Measurements from ENCODE around the gene INO80B.
A peak's percentile ranks its signal among the peaks of the same experiment; 100 is the strongest.
"Not testable (repeated sequence)": the region's sequence is repeated elsewhere in the genome, so short reads cannot be mapped to it uniquely, and the experiment has no call there.

Gene INO80B

GRCh38 chr2:74420006-74420405 is 34.9 kb upstream of the INO80B start:
- Histone ChIP-seq H2AFZ (ENCODE audit: low read depth, low read length) (no peak overlapping the region), H3K27me3 (ENCODE audit: insufficient read depth, low read length) (no peaks in the 10 kb centered on the region), H3K36me3 (ENCODE audit: insufficient read depth, low read length) (peaks cover 8% of the 10 kb centered on the region), H3K9me3 (ENCODE audit: low read length) (peaks cover 2% of the 10 kb centered on the region), H3K4me1 (ENCODE audit: insufficient read depth, low read length) (peaks cover 4% of the 10 kb centered on the region), H3K4me3 (ENCODE audit: low read length) (no peak overlapping the region)

GRCh38 chr2:74420443-74421103 is 34.3 kb upstream of the INO80B start:
- peaks cover 11% of the 10 kb centered on the region for H3K36me3 ChIP-seq (ENCODE audit: insufficient read depth, low read length)
- not testable (repeated sequence) for H3K9me3 ChIP-seq (ENCODE audit: low read length); H3K27me3 ChIP-seq (ENCODE audit: insufficient read depth, low read length); H2AFZ ChIP-seq (ENCODE audit: low read depth, low read length); H3K4me1 ChIP-seq (ENCODE audit: insufficient read depth, low read length)
- H3K4me3 ChIP-seq (ENCODE audit: low read length): peak overlapping the region; percentile 73

GRCh38 chr2:74421221-74421870 is 33.5 kb upstream of the INO80B start, which contains the start of the genes C2orf81 and WDR54:
Gene C2orf81, minus strand, starts transcription at chr2:74421619. Its CDS starts 59 bp downstream, at chr2:74421560.
Gene WDR54, plus strand, starts transcription at chr2:74421730. Its CDS starts 424 bp downstream, at chr2:74422154.
- H3K4me1 ChIP-seq (ENCODE audit: insufficient read depth, low read length): peaks cover 10% of the 10 kb centered on the region
- H3K36me3 ChIP-seq (ENCODE audit: insufficient read depth, low read length): peaks cover 19% of the 10 kb centered on the region
- peak within 1 kb of the TSS; percentile 73 for H3K4me3 ChIP-seq (ENCODE audit: low read length)
- H2AFZ ChIP-seq (ENCODE audit: low read depth, low read length): peak within 1 kb of the TSS; percentile 83
- no peaks in the 10 kb centered on the region for H3K27me3 ChIP-seq (ENCODE audit: insufficient read depth, low read length)
- no peaks in the 10 kb centered on the region for H3K9me3 ChIP-seq (ENCODE audit: low read length)

DNA sequence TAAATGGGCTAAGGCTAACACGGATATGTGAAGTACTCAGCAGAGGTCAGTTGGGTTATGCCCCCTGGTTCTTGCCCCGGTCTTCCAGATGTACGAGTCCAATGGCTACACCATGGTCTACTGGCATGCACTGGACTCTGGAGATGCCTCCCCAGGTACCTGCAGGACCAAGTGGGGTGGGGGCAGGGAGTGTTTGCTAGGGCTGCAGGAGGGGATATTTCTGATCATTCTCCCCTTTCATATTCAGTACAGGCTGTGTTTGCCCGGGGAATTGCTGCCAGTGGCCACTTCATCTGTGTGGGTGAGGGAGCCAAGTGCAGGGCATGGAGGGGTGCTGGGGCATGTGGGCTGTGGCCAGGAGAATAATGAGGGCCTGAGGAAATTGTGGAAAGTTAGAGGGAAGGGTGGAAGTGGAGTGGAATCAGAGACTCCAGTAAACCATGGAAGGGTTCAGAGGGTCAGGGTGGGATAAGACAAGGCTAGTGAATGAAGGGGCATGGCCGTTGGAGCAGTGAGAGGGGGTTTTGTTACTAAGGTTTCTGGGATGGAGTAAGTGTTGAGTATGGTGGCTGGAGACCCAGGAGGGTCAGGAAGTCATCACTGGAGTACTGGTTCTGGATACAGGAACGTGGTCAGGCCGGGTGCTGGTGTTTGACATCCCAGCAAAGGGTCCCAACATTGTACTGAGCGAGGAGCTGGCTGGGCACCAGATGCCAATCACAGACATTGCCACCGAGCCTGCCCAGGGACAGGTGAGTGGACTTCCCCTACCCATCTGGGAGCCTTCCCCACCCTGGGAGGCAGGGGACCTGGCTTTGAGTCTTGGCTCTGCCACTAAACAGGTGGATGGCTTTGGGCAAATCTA is 31.4 kb upstream of the INO80B start:
- H2AFZ ChIP-seq (ENCODE audit: low read depth, low read length): no peak overlapping the region
- H3K4me3 ChIP-seq (ENCODE audit: low read length): no peak overlapping the region
- H3K27me3 ChIP-seq (ENCODE audit: insufficient read depth, low read length): no peaks in the 10 kb centered on the region
- peaks cover 37% of the 10 kb centered on the region for H3K36me3 ChIP-seq (ENCODE audit: insufficient read depth, low read length)
- peaks cover 10% of the 10 kb centered on the region for H3K4me1 ChIP-seq (ENCODE audit: insufficient read depth, low read length)
- no peaks in the 10 kb centered on the region for H3K9me3 ChIP-seq (ENCODE audit: low read length)

DNA sequence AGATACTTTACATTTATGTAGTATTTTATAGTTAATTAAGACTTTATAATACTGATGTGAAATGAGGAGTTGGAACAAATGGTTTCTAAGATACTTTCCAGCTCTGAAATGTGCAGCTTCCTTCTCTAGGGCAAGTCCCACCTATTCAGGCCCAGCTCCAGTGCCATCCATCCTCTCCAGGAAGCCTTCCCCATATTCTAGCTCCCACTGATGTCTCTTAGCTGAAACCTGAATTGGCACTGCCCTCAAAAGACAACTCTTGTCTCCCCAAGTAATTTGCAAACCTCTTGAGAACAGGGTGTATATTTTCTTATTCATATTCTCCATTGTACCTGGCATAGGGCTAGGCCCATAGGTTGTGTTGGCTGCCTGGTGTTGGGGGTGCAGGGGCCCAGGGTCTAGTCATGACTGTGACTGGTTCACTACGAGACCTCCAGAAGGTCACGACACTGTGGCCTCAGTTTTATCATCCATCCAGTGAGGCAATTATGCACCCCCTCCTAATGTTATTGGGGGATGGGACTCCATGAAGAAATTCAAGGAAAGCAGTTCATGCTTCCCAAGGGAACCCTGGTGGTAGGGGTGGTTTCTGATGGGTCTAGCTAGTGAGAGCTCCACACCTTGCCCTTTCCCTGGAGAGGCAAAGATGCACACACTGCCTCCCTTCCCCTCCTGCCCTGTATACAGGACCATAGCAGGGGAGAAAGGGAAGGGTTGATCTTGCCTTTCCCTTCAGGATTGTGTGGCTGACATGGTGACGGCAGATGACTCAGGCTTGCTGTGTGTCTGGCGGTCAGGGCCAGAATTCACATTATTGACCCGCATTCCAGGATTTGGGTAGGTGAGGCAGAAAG is 30.5 kb upstream of the INO80B start:
- no peaks in the 10 kb centered on the region for H3K9me3 ChIP-seq (ENCODE audit: low read length)
- H3K4me3 ChIP-seq (ENCODE audit: low read length): no peak overlapping the region
- no peak overlapping the region for H2AFZ ChIP-seq (ENCODE audit: low read depth, low read length)
- H3K4me1 ChIP-seq (ENCODE audit: insufficient read depth, low read length): peaks cover 10% of the 10 kb centered on the region
- peaks cover 44% of the 10 kb centered on the region for H3K36me3 ChIP-seq (ENCODE audit: insufficient read depth, low read length)
- H3K27me3 ChIP-seq (ENCODE audit: insufficient read depth, low read length): no peaks in the 10 kb centered on the region

GRCh38 chr2:74424995-74425406 is 29.9 kb upstream of the INO80B start:
- H2AFZ ChIP-seq (ENCODE audit: low read depth, low read length): no peak overlapping the region
- H3K4me1 ChIP-seq (ENCODE audit: insufficient read depth, low read length): peaks cover 10% of the 10 kb centered on the region
- peaks cover 51% of the 10 kb centered on the region for H3K36me3 ChIP-seq (ENCODE audit: insufficient read depth, low read length)
- H3K4me3 ChIP-seq (ENCODE audit: low read length): no peak overlapping the region
- H3K9me3 ChIP-seq (ENCODE audit: low read length): no peaks in the 10 kb centered on the region
- H3K27me3 ChIP-seq (ENCODE audit: insufficient read depth, low read length): no peaks in the 10 kb centered on the region

GRCh38 chr2:74425523-74425922 is 29.4 kb upstream of the INO80B start:
- H3K27me3 ChIP-seq (ENCODE audit: insufficient read depth, low read length): no peaks in the 10 kb centered on the region
- no peaks in the 10 kb centered on the region for H3K9me3 ChIP-seq (ENCODE audit: low read length)
- no peak overlapping the region for H3K4me3 ChIP-seq (ENCODE audit: low read length)
- peaks cover 56% of the 10 kb centered on the region for H3K36me3 ChIP-seq (ENCODE audit: insufficient read depth, low read length)
- peaks cover 10% of the 10 kb centered on the region for H3K4me1 ChIP-seq (ENCODE audit: insufficient read depth, low read length)
- H2AFZ ChIP-seq (ENCODE audit: low read depth, low read length): no peak overlapping the region

DNA sequence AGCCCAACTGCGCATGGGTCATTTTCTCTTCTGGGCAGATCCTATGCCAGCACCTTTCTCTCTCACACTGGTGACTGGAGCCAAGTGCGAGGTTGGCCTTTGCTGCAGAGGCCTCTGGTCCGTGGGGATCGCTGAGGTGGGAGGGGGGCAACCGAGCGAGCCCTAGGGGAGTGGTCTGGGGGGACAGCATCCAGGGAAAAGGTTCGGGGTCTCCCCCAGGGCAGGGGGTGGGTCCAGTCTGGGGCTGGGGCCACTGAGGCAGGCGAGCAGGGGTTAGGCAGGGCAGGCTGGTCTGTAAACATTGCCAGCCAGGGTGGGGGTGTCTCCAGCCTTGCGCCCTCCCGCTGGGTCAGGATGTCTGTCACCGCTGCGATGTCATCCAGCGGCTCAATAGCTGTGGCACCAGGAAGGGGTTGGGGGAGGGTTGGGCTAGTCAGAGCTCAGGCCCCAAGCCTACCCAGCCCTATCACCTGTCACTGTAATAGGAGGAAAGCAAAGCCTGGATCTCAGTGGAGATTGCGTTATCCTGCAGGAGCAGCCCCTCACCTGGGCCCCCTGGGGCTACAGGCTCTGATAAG is 28.6 kb upstream of the INO80B start:
- Histone ChIP-seq H3K36me3 (ENCODE audit: insufficient read depth, low read length) (peaks cover 62% of the 10 kb centered on the region), H3K4me1 (ENCODE audit: insufficient read depth, low read length) (peaks cover 10% of the 10 kb centered on the region), H3K9me3 (ENCODE audit: low read length) (no peaks in the 10 kb centered on the region), H2AFZ (ENCODE audit: low read depth, low read length) (no peak overlapping the region), H3K4me3 (ENCODE audit: low read length) (no peak overlapping the region), H3K27me3 (ENCODE audit: insufficient read depth, low read length) (no peaks in the 10 kb centered on the region)

DNA sequence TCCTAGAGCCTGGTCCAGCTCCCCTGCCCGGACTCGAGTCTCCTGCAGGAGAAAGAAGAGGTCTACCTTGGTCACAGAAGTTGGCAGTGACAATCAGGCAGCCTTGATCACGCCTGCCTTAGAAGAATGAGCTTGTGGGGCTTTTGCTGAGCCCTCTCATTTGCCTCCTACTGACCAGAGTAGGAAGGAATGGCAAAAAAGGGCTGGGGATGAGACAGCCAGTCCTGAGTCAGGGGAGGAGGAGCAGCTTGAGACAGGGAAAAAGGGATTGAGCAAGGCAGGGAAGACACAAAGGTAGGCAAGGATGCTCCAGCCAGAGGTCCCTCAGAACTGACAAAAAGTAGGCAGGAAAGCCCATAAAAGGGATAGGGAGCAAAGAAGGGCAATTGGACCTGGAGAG is 27.3 kb upstream of the INO80B start:
- Histone ChIP-seq H3K4me1 (ENCODE audit: insufficient read depth, low read length) (peaks cover 6% of the 10 kb centered on the region), H3K36me3 (ENCODE audit: insufficient read depth, low read length) (peaks cover 69% of the 10 kb centered on the region), H2AFZ (ENCODE audit: low read depth, low read length) (no peak overlapping the region)

DNA sequence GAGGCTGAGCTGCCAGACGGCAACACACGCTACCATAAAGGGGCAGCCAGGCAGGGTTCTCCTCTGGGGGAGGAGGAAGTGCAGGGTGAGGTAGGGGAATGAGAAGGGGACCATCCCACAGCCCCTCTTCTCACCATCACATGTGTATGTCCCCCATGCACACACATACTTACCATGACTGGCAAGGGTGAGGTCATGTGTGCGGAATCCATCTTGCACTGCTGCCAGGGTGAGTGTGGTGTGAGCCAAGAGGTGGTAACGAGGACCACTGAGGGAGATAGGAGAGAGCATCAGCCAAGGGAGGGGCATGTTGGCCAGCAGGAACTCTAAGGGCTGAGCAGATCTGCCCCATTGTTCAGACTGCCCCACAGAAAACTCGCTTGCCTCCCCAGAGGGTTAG is 26.2 kb upstream of the INO80B start:
- Histone ChIP-seq H3K27me3 (ENCODE audit: insufficient read depth, low read length) (no peaks in the 10 kb centered on the region), H3K4me1 (ENCODE audit: insufficient read depth, low read length) (peaks cover 6% of the 10 kb centered on the region), H3K9me3 (ENCODE audit: low read length) (no peaks in the 10 kb centered on the region), H3K4me3 (ENCODE audit: low read length) (no peak overlapping the region), H3K36me3 (ENCODE audit: insufficient read depth, low read length) (peaks cover 70% of the 10 kb centered on the region), H2AFZ (ENCODE audit: low read depth, low read length) (no peak overlapping the region)

More for the DNA sequence above, 27.3 kb upstream of the INO80B start:
- no peaks in the 10 kb centered on the region for H3K9me3 ChIP-seq (ENCODE audit: low read length)
- no peaks in the 10 kb centered on the region for H3K27me3 ChIP-seq (ENCODE audit: insufficient read depth, low read length)
- H3K4me3 ChIP-seq (ENCODE audit: low read length): no peak overlapping the region

DNA sequence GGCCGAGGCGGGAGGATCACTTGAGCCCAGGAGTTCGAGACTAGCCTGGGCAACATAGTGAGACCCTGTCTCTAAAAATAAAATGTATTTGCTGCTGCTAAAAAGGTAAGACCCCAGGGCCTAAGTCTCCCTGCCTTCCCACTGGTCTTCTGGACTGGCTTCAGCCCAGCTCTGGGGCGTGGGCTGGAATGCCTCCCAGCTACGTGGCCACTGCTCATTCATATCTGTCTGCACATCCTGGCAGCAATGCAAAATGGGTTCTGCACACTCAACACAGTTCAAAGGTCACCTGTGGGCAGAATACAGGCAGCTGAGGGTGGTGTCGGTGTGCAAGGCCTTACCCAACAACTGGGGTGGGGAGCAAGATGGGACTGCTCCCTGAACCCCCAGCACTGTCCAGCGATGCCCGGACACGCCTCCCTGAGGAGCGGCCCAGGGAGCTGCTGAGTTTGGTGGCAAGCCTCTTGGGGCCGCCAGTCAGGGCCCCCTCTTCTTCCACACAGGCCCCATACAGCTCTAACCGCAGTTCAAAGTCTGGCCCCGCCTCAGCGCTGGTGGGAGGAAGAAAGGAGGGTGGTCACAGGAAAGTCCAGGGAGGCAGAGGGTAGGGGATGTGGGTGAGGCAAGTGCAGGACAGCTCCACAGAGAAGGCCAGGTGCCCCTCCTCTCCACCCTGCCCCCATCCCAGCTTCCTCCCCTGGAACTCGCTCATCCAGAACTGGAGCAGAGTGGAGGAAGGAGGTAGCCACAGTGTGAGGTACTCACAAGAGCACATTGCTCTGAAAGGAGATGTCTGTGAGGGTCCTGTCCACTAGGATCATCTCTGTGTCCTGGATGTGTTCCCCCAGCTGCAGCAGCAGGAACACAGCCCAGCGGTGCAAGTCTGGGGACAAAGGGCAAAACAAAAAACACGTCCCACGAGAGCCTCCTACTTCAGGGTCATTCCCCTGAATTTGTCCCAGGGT is 25.1 kb upstream of the INO80B start:
- H3K4me1 ChIP-seq (ENCODE audit: insufficient read depth, low read length): peaks cover 6% of the 10 kb centered on the region
- H3K4me3 ChIP-seq (ENCODE audit: low read length): no peak overlapping the region
- no peaks in the 10 kb centered on the region for H3K27me3 ChIP-seq (ENCODE audit: insufficient read depth, low read length)
- peaks cover 65% of the 10 kb centered on the region for H3K36me3 ChIP-seq (ENCODE audit: insufficient read depth, low read length)
- no peak overlapping the region for H2AFZ ChIP-seq (ENCODE audit: low read depth, low read length)
- H3K9me3 ChIP-seq (ENCODE audit: low read length): no peaks in the 10 kb centered on the region

Data from neuron (in vitro differentiated cells).